Liver (tissue), 9 donors: ENCODE results near the gene SLC25A14. TPM values are rescaled to one million over a fixed set of nuclear protein-coding genes. Genes with fewer than 3 reads are reported as not detected.
A peak's percentile ranks its signal among the peaks of the same experiment; 100 is the strongest.

ENCODE experiments used
- DNase-seq: peaks from one replicate; pipeline ENCODE4 v3.0.0-alpha.2; 2017; ENCODE audit warnings: low spot score
- H3K27ac ChIP-seq, 2 donors: one replicate each; pipeline ENCODE4 v1.7.0; 2013; ENCODE audit warnings: inconsistent platforms in 2 of 2, low read length in 2 of 2, control low read depth in 1 of 2, low read depth in 1 of 2, mild to moderate bottlenecking in 1 of 2
- H3K27me3 ChIP-seq, 4 donors: one replicate each; pipeline versions ENCODE4 v1.6.1 to v1.7.0; 2013; ENCODE audit warnings: low read length in 3 of 4, inconsistent platforms in 1 of 4, mild to moderate bottlenecking in 1 of 4, moderate library complexity in 1 of 4; ENCODE audit not compliant: control insufficient read depth in 4 of 4, insufficient read depth in 4 of 4
- H3K36me3 ChIP-seq, 4 donors: one replicate each; pipeline versions ENCODE4 v1.6.1 to v1.7.0; 2013; ENCODE audit warnings: low read length in 3 of 4, mild to moderate bottlenecking in 3 of 4, low read depth in 1 of 4, moderate library complexity in 1 of 4; ENCODE audit not compliant: control insufficient read depth in 4 of 4, insufficient read depth in 3 of 4
- H3K4me1 ChIP-seq, 4 donors: one replicate each; pipeline versions ENCODE4 v1.6.1 to v1.7.0; 2013; ENCODE audit warnings: low read length in 3 of 4, mild to moderate bottlenecking in 3 of 4, moderate library complexity in 1 of 4; ENCODE audit not compliant: control insufficient read depth in 4 of 4, insufficient read depth in 4 of 4
- H3K4me3 ChIP-seq, 3 donors: one replicate each; pipeline versions ENCODE4 v1.6.1 to v1.7.0; 2013; ENCODE audit warnings: low read length in 3 of 3, control low read depth in 1 of 3, low read depth in 1 of 3, mild to moderate bottlenecking in 1 of 3
- H3K9ac ChIP-seq, 2 donors: one replicate each; pipeline ENCODE4 v1.7.0; 2013; ENCODE audit warnings: low read length in 2 of 2, mild to moderate bottlenecking in 2 of 2, moderate library complexity in 2 of 2, control low read depth in 1 of 2, low read depth in 1 of 2
- H3K9me3 ChIP-seq, 4 donors: one replicate each; pipeline versions ENCODE4 v1.6.1 to v1.7.0; 2013; ENCODE audit warnings: low read length in 3 of 4; ENCODE audit not compliant: control insufficient read depth in 4 of 4
- ATF3 ChIP-seq: IDR thresholded peaks from 2 replicates; pipeline ENCODE4 v1.6.1; 2016; ENCODE audit warnings: antibody characterized with exemption
- CTCF ChIP-seq: fragments of 150-350 bp; IDR thresholded peaks from 2 replicates; pipeline ENCODE4 v1.5.1; 2017; ENCODE audit warnings: improper control_type of control experiment, low read depth, low read length; ENCODE audit not compliant: missing input control
- FOXA1 ChIP-seq: IDR thresholded peaks from 2 replicates; pipeline ENCODE4 v1.6.1; 2016; ENCODE audit warnings: antibody characterized with exemption
- GABPA ChIP-seq, 2 donors: IDR thresholded peaks in 1 of 2; conservative IDR thresholded peaks in 1 of 2; 2 replicates each; pipeline ENCODE4 v1.6.1; 2016; ENCODE audit warnings: antibody characterized with exemption in 2 of 2, mild to moderate bottlenecking in 1 of 2, moderate library complexity in 1 of 2
- HNF4A ChIP-seq, 2 donors: conservative IDR thresholded peaks; 2 replicates each; pipeline ENCODE4 v1.6.1; 2016; ENCODE audit warnings: antibody characterized with exemption in 2 of 2, mild to moderate bottlenecking in 2 of 2
- HNF4G ChIP-seq: IDR thresholded peaks from 2 replicates; pipeline ENCODE4 v1.6.1; 2016; ENCODE audit warnings: antibody characterized with exemption
- JUND ChIP-seq, 2 donors: IDR thresholded peaks; 2 replicates each; pipeline ENCODE4 v1.6.1; 2016; ENCODE audit warnings: antibody characterized with exemption in 2 of 2
- MAX ChIP-seq: IDR thresholded peaks from 2 replicates; pipeline ENCODE4 v1.6.1; 2016; ENCODE audit warnings: antibody characterized with exemption
- RAD21 ChIP-seq, 2 donors: IDR thresholded peaks; 2 replicates each; pipeline ENCODE4 v1.6.1; 2016; ENCODE audit warnings: antibody characterized with exemption in 2 of 2, mild to moderate bottlenecking in 2 of 2
- REST ChIP-seq: IDR thresholded peaks from 2 replicates; pipeline ENCODE4 v1.6.1; 2016; ENCODE audit warnings: antibody characterized with exemption, mild to moderate bottlenecking
- RXRA ChIP-seq, 2 donors: IDR thresholded peaks; 2 replicates each; pipeline ENCODE4 v1.6.1; 2017 to 2018; ENCODE audit warnings: antibody characterized with exemption in 2 of 2, mild to moderate bottlenecking in 1 of 2
- SP1 ChIP-seq: IDR thresholded peaks from 2 replicates; pipeline ENCODE4 v1.6.1; 2018; ENCODE audit warnings: antibody characterized with exemption, mild to moderate bottlenecking
- TAF1 ChIP-seq: conservative IDR thresholded peaks from 2 replicates; pipeline ENCODE4 v1.6.1; 2016; ENCODE audit warnings: antibody characterized with exemption, mild to moderate bottlenecking
- YY1 ChIP-seq: IDR thresholded peaks from 2 replicates; pipeline ENCODE4 v1.6.1; 2016; ENCODE audit warnings: antibody characterized with exemption, mild to moderate bottlenecking
- ZBTB33 ChIP-seq: IDR thresholded peaks from 2 replicates; pipeline ENCODE4 v1.6.1; 2016; ENCODE audit warnings: antibody characterized with exemption
- WGBS: extraction: QIAGEN DNeasy Blood & Tissue Kit; methylation state at CpG from one replicate; pipeline ENCODE4 v1.1.7; 2013; 5-methylcytosine and 5-hydroxymethylcytosine counted together
- polyA plus RNA-seq, 2 donors: library from polyadenylated mRNA; stranded (reverse) in 1 of 2; unstranded in 1 of 2; fragments of 200-250 nt in 1 of 2; fragments of >200 nt in 1 of 2; fragmentation: Nextera tagmentation in 1 of 2; extraction: Ambion mirVana in 1 of 2; gene quantifications; one replicate each; pipeline versions ENCODE4 v1.2.1 to v1.2.3, GENCODE V29; 2013 to 2015
- total RNA-seq, 2 donors: library from RNA; depleted of rRNA; stranded (reverse); fragments of >200 nt; gene quantifications; one replicate each; pipeline ENCODE4 v1.2.3, GENCODE V29; 2014
- donor health status: healthy.
- donor health status: healthy.
- donor health status: healthy.
- donor health status: healthy.
- donor health status: healthy.

SLC25A14 gene
- total and polyA plus RNA-seq, 4 donors = 2.7 to 5.8 (median 4.7) TPM

GRCh38 chrX:130393451-130394074 lies 53.8 kb downstream of the SLC25A14 start:
- no peaks in the 10 kb centered on the region for H3K36me3 ChIP-seq
- peaks cover 0 to 3% (median 0%) of the 10 kb centered on the region in 4 donors for H3K27me3 ChIP-seq
- H3K4me1 ChIP-seq = no peaks in the 10 kb centered on the region
- H3K4me3 ChIP-seq = no peak overlapping the region
- no peak overlapping the region for H3K27ac ChIP-seq
- peak; percentile 74 to 86 for TF ChIP-seq RAD21 (IDR thresholded peaks at IDR 0.05)
- no peak for TF ChIP-seq REST
- TF ChIP-seq CTCF = peak; percentile 65
- TF ChIP-seq TAF1 = no peak
- no peak for TF ChIP-seq HNF4G
- TF ChIP-seq RXRA (IDR thresholded peaks at IDR 0.05) = no peak
- TF ChIP-seq ATF3 = no peak
- 31% methylated on average over 5 of the region's 5 CpGs for WGBS
- DNase-seq = peak; percentile 33
- H3K9ac ChIP-seq = no peak overlapping the region
- no peaks in the 10 kb centered on the region for H3K9me3 ChIP-seq

GRCh38 chrX:130395341-130395740 lies 55.6 kb downstream of the SLC25A14 start:
- WGBS = 79% methylated on average over 7 of the region's 7 CpGs
- H3K27ac ChIP-seq = no peak overlapping the region
- H3K36me3 ChIP-seq = no peaks in the 10 kb centered on the region
- peaks cover 0 to 5% (median 0%) of the 10 kb centered on the region in 4 donors for H3K27me3 ChIP-seq
- no peaks in the 10 kb centered on the region for H3K9me3 ChIP-seq
- no peak overlapping the region for H3K4me3 ChIP-seq
- no peak overlapping the region for H3K9ac ChIP-seq
- no peaks in the 10 kb centered on the region for H3K4me1 ChIP-seq
- no peak for DNase-seq
- TF ChIP-seq FOXA1 = no peak

GRCh38 chrX:130401415-130402207 lies 61.9 kb downstream of the SLC25A14 start, which contains the start of gene RBMX2:
RBMX2 (plus strand) TSS chrX:130401987; CDS start chrX:130402033, 46 bp downstream.
- under 1% methylated on average over 47 of the region's 47 CpGs for WGBS
- TF ChIP-seq CTCF (no peak), ZBTB33 (no peak), HNF4A (conservative IDR thresholded peaks at IDR 0.05) (peak; percentile 62 to 89), JUND (IDR thresholded peaks at IDR 0.05) (no peak), GABPA (IDR thresholded peaks at IDR 0.05 in 1 of 2, conservative IDR thresholded peaks at IDR 0.05 in 1 of 2) (peak in 1 of 2 donors; percentile 87), MAX (no peak), HNF4G (peak; percentile 71), RXRA (IDR thresholded peaks at IDR 0.05) (peak in 1 of 2 donors; percentile 6), SP1 (peak; percentile 6), TAF1 (no peak), YY1 (no peak)

More at GRCh38 chrX:130401415-130402207, 61.9 kb downstream of the SLC25A14 start, which contains the start of gene RBMX2:
- Histone ChIP-seq H3K4me3 (peak within 1 kb of the TSS; percentile 76 to 92 (median 82)), H3K36me3 (peaks cover 0 to 3% (median 0%) of the 10 kb centered on the region in 4 donors), H3K9me3 (no peaks in the 10 kb centered on the region), H3K27ac (peak within 1 kb of the TSS; percentile 36 to 73), H3K9ac (peak within 1 kb of the TSS; percentile 37 to 89), H3K27me3 (peaks cover 0 to 3% (median 0%) of the 10 kb centered on the region in 4 donors), H3K4me1 (peaks cover 3 to 14% (median 8%) of the 10 kb centered on the region in 4 donors)
- peak; percentile 71 for DNase-seq
